ENCODE measurements around the gene MKRN3. TPM values are rescaled to one million over a fixed set of nuclear protein-coding genes. Genes with fewer than 3 reads are reported as not detected.
A peak's percentile ranks its signal among the peaks of the same experiment; 100 is the strongest.

Gene MKRN3
- total and polyA plus RNA-seq, 2 experiments from 2014 or later: not detected

DNA sequence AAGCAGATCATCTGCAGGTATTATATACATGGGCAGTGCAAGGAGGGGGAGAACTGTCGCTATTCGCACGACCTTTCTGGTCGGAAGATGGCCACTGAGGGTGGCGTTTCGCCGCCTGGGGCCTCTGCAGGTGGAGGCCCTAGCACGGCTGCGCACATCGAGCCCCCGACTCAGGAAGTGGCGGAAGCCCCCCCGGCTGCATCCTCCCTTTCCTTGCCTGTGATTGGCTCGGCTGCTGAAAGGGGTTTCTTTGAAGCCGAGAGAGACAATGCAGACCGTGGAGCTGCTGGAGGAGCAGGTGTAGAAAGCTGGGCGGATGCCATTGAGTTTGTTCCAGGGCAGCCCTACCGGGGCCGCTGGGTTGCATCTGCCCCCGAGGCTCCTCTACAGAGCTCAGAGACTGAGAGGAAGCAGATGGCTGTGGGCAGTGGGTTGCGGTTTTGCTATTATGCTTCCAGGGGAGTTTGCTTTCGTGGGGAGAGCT, 639 bp downstream of the MKRN3 start (continued):
- TF ChIP-seq, protein P1, sequence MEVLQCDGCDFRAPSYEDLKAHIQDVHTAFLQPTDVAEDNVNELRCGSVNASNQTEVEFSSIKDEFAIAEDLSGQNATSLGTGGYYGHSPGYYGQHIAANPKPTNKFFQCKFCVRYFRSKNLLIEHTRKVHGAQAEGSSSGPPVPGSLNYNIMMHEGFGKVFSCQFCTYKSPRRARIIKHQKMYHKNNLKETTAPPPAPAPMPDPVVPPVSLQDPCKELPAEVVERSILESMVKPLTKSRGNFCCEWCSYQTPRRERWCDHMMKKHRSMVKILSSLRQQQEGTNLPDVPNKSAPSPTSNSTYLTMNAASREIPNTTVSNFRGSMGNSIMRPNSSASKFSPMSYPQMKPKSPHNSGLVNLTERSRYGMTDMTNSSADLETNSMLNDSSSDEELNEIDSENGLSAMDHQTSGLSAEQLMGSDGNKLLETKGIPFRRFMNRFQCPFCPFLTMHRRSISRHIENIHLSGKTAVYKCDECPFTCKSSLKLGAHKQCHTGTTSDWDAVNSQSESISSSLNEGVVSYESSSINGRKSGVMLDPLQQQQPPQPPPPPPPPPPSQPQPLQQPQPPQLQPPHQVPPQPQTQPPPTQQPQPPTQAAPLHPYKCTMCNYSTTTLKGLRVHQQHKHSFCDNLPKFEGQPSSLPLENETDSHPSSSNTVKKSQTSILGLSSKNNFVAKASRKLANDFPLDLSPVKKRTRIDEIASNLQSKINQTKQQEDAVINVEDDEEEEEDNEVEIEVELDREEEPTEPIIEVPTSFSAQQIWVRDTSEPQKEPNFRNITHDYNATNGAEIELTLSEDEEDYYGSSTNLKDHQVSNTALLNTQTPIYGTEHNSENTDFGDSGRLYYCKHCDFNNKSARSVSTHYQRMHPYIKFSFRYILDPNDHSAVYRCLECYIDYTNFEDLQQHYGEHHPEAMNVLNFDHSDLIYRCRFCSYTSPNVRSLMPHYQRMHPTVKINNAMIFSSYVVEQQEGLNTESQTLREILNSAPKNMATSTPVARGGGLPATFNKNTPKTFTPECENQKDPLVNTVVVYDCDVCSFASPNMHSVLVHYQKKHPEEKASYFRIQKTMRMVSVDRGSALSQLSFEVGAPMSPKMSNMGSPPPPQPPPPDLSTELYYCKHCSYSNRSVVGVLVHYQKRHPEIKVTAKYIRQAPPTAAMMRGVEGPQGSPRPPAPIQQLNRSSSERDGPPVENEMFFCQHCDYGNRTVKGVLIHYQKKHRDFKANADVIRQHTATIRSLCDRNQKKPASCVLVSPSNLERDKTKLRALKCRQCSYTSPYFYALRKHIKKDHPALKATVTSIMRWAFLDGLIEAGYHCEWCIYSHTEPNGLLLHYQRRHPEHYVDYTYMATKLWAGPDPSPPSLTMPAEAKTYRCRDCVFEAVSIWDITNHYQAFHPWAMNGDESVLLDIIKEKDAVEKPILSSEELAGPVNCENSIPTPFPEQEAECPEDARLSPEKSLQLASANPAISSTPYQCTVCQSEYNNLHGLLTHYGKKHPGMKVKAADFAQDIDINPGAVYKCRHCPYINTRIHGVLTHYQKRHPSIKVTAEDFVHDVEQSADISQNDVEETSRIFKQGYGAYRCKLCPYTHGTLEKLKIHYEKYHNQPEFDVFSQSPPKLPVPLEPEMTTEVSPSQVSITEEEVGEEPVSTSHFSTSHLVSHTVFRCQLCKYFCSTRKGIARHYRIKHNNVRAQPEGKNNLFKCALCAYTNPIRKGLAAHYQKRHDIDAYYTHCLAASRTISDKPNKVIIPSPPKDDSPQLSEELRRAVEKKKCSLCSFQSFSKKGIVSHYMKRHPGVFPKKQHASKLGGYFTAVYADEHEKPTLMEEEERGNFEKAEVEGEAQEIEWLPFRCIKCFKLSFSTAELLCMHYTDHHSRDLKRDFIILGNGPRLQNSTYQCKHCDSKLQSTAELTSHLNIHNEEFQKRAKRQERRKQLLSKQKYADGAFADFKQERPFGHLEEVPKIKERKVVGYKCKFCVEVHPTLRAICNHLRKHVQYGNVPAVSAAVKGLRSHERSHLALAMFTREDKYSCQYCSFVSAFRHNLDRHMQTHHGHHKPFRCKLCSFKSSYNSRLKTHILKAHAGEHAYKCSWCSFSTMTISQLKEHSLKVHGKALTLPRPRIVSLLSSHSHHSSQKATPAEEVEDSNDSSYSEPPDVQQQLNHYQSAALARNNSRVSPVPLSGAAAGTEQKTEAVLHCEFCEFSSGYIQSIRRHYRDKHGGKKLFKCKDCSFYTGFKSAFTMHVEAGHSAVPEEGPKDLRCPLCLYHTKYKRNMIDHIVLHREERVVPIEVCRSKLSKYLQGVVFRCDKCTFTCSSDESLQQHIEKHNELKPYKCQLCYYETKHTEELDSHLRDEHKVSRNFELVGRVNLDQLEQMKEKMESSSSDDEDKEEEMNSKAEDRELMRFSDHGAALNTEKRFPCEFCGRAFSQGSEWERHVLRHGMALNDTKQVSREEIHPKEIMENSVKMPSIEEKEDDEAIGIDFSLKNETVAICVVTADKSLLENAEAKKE (CRISPR knock-in tag; IDR thresholded peaks at IDR 0.05): no peak
- TF ChIP-seq STAT1 (IDR thresholded peaks at IDR 0.05; ENCODE audit: unreplicated experiment): no peak
- TF ChIP-seq POLR2AphosphoS5 (IDR thresholded peaks at IDR 0.05; ENCODE audit: low read depth): no peak
- no peak for TF ChIP-seq EZH2 (IDR thresholded peaks at IDR 0.05; ENCODE audit: low read depth, unreplicated experiment)

DNA sequence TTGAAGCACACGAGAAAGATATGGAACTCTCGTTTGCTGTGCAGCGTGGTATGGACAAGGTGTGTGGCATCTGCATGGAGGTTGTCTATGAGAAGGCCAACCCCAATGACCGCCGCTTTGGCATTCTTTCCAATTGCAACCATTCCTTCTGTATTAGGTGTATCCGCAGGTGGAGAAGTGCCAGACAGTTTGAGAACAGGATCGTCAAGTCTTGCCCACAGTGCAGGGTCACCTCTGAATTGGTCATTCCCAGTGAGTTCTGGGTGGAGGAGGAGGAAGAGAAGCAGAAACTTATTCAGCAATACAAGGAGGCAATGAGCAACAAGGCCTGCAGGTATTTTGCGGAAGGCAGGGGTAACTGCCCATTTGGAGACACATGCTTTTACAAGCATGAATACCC, 1.2 kb downstream of the MKRN3 start:
- Histone ChIP-seq H2AFZ (no peak overlapping the region), H3K79me2 (replicated peaks; ENCODE audit: insufficient read depth) (no peaks in the 10 kb centered on the region), H3F3A (replicated peaks; ENCODE audit: low read depth) (no peaks in the 10 kb centered on the region), H3K4me2 (no peak overlapping the region), H3K9me2 (ENCODE audit: insufficient read depth) (no peaks in the 10 kb centered on the region), H3K4me1 (ENCODE audit: insufficient read depth) (no peaks in the 10 kb centered on the region), H3K4me3 (no peak overlapping the region), H3K27ac (ENCODE audit: low read depth) (no peak overlapping the region), H4K20me1 (replicated peaks; ENCODE audit: insufficient read depth) (no peaks in the 10 kb centered on the region), H3K36me3 (ENCODE audit: insufficient read depth) (no peaks in the 10 kb centered on the region), H3K27me3 (ENCODE audit: insufficient read depth) (no peaks in the 10 kb centered on the region)
- H3K9me3 Mint-ChIP-seq: peaks cover 75% of the 10 kb centered on the region
- H3K27me3 Mint-ChIP-seq (ENCODE audit: insufficient read depth, low read depth, poor library complexity): no peaks in the 10 kb centered on the region
- DNase-seq (ENCODE audit: low spot score): no peak
- peaks cover 4% of the 10 kb centered on the region; the same call in 1 of the 3 replicates for H3K4me1 Mint-ChIP-seq
- H3K36me3 Mint-ChIP-seq (ENCODE audit: low read depth): peaks cover 24% of the 10 kb centered on the region
- H3K4me3 Mint-ChIP-seq: peak overlapping the region; percentile 72; the same call in 2 of the 3 replicates
- no peak overlapping the region for H3K27ac Mint-ChIP-seq
- ATAC-seq: no peak
- TF ChIP-seq, protein P2, sequence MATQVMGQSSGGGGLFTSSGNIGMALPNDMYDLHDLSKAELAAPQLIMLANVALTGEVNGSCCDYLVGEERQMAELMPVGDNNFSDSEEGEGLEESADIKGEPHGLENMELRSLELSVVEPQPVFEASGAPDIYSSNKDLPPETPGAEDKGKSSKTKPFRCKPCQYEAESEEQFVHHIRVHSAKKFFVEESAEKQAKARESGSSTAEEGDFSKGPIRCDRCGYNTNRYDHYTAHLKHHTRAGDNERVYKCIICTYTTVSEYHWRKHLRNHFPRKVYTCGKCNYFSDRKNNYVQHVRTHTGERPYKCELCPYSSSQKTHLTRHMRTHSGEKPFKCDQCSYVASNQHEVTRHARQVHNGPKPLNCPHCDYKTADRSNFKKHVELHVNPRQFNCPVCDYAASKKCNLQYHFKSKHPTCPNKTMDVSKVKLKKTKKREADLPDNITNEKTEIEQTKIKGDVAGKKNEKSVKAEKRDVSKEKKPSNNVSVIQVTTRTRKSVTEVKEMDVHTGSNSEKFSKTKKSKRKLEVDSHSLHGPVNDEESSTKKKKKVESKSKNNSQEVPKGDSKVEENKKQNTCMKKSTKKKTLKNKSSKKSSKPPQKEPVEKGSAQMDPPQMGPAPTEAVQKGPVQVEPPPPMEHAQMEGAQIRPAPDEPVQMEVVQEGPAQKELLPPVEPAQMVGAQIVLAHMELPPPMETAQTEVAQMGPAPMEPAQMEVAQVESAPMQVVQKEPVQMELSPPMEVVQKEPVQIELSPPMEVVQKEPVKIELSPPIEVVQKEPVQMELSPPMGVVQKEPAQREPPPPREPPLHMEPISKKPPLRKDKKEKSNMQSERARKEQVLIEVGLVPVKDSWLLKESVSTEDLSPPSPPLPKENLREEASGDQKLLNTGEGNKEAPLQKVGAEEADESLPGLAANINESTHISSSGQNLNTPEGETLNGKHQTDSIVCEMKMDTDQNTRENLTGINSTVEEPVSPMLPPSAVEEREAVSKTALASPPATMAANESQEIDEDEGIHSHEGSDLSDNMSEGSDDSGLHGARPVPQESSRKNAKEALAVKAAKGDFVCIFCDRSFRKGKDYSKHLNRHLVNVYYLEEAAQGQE (IDR thresholded peaks at IDR 0.05; ENCODE audit: unreplicated experiment): no peak
- TF ChIP-seq JUNB (IDR thresholded peaks at IDR 0.05; ENCODE audit: unreplicated experiment): no peak
- TF ChIP-seq, protein P1 (CRISPR knock-in tag; IDR thresholded peaks at IDR 0.05): no peak
